Activated CD4-positive, alpha-beta T cell treated with anti-CD3 and anti-CD28 coated beads for 1 hour (primary cell): ENCODE measurements around the gene CHAT.

Experiments used
- DNase-seq: peaks from one replicate; pipeline ENCODE4 v3.0.0-alpha.2; 2020

The CHAT gene

GRCh38 chr10:49612513-49613164 lies 1.2 kb upstream of the CHAT start:
- no peak for DNase-seq

GRCh38 chr10:49613165-49613881 lies 514 bp upstream of the CHAT start:
- DNase-seq, result no peak

DNA sequence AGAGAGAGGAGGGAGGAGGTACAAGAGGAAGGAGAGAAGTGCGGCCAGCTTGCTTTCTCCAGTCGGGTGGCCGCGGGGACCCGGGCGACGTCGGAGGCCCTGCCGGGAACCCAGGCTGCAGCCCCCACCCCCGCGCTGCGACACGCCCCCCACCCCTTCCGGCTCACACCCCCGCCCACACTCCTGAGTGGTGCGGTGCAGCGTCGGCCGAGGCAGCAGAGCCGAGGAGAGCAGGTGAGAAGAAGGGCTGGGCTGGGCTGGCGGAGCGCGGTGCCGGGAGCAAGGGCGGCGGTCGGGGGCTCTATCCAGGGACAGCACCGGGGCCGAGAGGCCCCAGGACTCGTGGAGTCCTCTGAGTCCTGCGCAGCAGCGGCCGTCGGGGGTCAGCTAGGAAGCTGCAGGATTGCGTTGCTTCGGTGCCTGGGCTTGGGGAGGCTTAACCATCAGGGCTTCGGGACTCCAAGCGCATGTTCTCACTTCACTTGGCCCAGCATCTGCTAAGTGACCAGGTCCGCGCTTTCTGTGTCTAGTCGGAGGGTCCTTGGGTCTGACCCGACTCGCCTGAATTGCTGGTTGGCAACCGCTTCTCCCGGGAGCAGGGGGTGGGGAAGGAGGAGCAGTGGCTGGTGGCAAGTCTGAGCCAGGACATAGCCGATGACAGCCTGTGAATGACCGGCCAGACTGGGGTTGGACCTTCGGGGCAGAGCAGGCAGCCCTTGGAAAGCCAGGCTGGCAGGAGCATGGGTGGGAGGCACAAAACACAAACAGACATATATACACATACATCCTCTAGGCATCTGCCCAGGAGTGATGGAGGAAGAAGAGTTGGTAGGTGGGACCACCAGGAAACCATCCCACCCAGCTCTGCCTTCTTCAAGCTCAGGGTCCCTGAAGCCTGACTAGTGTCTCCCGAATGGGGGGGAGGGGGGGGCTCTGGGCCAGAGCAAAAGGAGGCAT lies 683 bp downstream of the CHAT start:
- no peak for DNase-seq

- DNase-seq, result no peak
Observed at GRCh38 chr10:49615213-49615612, 1.4 kb downstream of the CHAT start.

GRCh38 chr10:49615721-49616120 lies 1.9 kb downstream of the CHAT start:
- no peak for DNase-seq

- no peak for DNase-seq
Observed at GRCh38 chr10:49616421-49617101, 2.7 kb downstream of the CHAT start.

- no peak for DNase-seq
Observed at GRCh38 chr10:49617121-49618020, 3.5 kb downstream of the CHAT start.

- no peak for DNase-seq
Observed at GRCh38 chr10:49618821-49619220, 5.0 kb downstream of the CHAT start.

GRCh38 chr10:49619613-49620012 lies 5.8 kb downstream of the CHAT start:
- DNase-seq, result no peak

GRCh38 chr10:49620286-49620810 lies 6.5 kb downstream of the CHAT start:
- DNase-seq, result no peak

- DNase-seq, result no peak
Observed at GRCh38 chr10:49620841-49621378, 7.1 kb downstream of the CHAT start.

GRCh38 chr10:49621561-49621960 lies 7.7 kb downstream of the CHAT start:
- DNase-seq, result no peak

- DNase-seq, result no peak
Observed at GRCh38 chr10:49622426-49623425, 8.9 kb downstream of the CHAT start.

- no peak for DNase-seq
Observed at GRCh38 chr10:49624629-49625028, 10.8 kb downstream of the CHAT start.

DNA sequence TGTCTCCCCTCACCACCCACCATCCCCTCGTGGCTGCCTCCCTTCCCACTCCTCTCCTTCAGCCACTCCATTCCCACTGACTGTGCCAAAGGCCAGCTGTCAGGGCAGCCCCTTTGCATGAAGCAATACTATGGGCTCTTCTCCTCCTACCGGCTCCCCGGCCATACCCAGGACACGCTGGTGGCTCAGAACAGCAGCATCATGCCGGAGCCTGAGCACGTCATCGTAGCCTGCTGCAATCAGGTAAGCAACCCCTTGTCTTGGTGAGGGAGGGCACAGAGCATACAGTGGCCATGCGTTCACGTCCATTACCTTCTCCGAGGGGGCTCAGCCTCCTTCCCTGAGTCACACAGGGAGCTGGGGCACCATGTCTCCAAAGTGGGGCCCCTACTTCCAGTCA lies 11.6 kb downstream of the CHAT start:
- DNase-seq, result no peak

- DNase-seq, result no peak
Observed at GRCh38 chr10:49627038-49627437, 13.2 kb downstream of the CHAT start.

DNA sequence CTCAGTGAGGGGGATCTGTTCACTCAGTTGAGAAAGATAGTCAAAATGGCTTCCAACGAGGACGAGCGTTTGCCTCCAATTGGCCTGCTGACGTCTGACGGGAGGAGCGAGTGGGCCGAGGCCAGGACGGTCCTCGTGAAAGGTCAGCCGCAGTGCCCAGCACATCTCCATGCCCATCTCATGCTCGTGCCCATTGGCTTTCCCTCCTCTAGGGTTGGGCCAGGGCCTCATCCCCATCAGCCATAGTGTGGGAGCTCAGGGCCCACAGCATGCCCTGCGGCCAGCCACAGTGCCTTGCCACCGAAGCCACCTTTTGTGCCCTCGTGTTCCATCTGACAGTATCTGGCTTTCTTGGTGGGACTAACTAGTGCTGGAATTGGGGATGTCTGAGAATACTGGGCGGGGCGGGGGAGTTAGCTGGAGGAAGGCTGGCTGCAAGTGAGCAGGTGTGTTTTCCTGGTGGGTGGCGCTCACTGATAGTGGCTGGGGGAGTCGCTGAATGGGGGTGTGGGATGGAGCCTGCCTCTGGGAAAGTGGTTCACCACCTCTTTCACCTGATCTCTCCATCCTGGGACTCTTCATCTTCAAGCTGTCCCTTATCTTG lies 13.9 kb downstream of the CHAT start:
- DNase-seq, result no peak

DNA sequence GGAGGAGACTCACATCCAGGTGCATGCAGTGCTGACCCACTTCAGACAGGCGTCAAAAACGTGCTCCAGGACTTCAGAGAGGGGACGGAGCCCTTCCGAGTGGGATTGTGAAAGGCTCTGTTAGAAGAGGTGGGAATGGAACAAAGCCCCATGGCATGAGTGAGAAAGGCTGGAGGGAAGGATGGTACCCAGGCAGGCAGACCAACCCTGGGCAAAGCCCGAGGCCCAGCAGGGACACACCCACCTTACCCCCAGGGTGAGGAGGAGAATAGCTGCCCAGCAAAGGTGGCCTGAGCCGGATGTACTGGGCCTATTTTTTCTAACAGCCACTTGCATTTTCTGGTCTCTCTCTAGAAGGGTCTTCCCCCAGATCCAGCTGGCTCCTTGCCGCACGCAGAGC lies 14.8 kb downstream of the CHAT start:
- no peak for DNase-seq

- DNase-seq, result no peak
Observed at GRCh38 chr10:49629431-49629881, 15.6 kb downstream of the CHAT start.
